ENCODE data around the gene DCDC2C. TPM values are rescaled to one million over a fixed set of nuclear protein-coding genes. Genes with fewer than 3 reads are reported as not detected.

Gene DCDC2C
- total and polyA plus RNA-seq, 9 of the 15 experiments (the other 6 are each of a cell fraction or from before 2014, with no cell fraction given): not detected

GRCh38 chr2:3654531-3655225 lies 48.7 kb upstream of the DCDC2C start:
- in situ Hi-C loops (cut with MboI) (loop anchor here (10.0 to 25.0 kb wide), 3 partner anchors 160 to 1542 kb away; no protein-coding TSS in a partner anchor), intact Hi-C loops (cut with micrococcal nuclease) (loop anchor here (5.0 kb wide), 3 partner anchors 77 to 232 kb away; partner anchors contain the start of gene RPS7)
- peaks cover 8% of the 10 kb centered on the region for H4K20me1 ChIP-seq (replicated peaks; ENCODE audit: control insufficient read depth, insufficient read depth, low read length)
- no peaks in the 10 kb centered on the region for H3K9me1 ChIP-seq (ENCODE audit: control insufficient read depth, insufficient read depth, low read length)
- H3K27ac ChIP-seq (ENCODE audit: extremely low read depth, low read depth, low read length): no peak overlapping the region
- BruUV-seq (replicated peaks): no TSS peak
- ChIA-PET CTCF (ENCODE audit: low intra/inter-chr PET ratio) (no interaction called here), POLR2A (interaction anchor here (0.6 to 1.9 kb wide), 3 partner anchors 14 to 780 kb away, joined by 3 to 6 read pairs (median 3); no protein-coding TSS in a partner anchor)
- 4% methylated on average over 19 of the region's 21 CpGs for WGBS (ENCODE audit: insufficient coverage, low coverage, missing lambda C conversion rate)
- H3K9ac ChIP-seq (ENCODE audit: insufficient read depth in 1 of 2, low read depth in 2 of 2, low read length in 2 of 2): no peak overlapping the region
- peaks cover 44 to 67% of the 10 kb centered on the region in 2 experiments for H3K27me3 ChIP-seq (ENCODE audit: control insufficient read depth in 2 of 2, insufficient read depth in 2 of 2, low read length in 2 of 2)
- H2AFZ ChIP-seq (ENCODE audit: low read depth, low read length): no peak overlapping the region
- DNase-seq (ENCODE audit: extremely low read depth in 1 of 4, low spot score in 3 of 4) (no peak), ATAC-seq (no peak), FAIRE-seq (no peak)
- H3K79me2 ChIP-seq (ENCODE audit: control insufficient read depth, insufficient read depth, low read length): no peaks in the 10 kb centered on the region
- no peak overlapping the region for H3K4me3 ChIP-seq
- peaks cover 0 to 23% of the 10 kb centered on the region in 2 experiments; a peak in 3 of 5 replicates for H3K4me1 ChIP-seq (replicated peaks in 1 of 2; ENCODE audit: control insufficient read depth in 2 of 2, insufficient read depth in 2 of 2, low read length in 2 of 2)
- no peaks in the 10 kb centered on the region for H3K9me3 ChIP-seq (replicated peaks; ENCODE audit: control insufficient read depth, insufficient read depth, low read depth, low read length)
- H3K36me3 ChIP-seq (ENCODE audit: control insufficient read depth, insufficient read depth, low read length): no peaks in the 10 kb centered on the region
- H3K4me2 ChIP-seq (ENCODE audit: insufficient read depth, low read length): no peak overlapping the region
- TF ChIP-seq E2F4 (CRISPR knock-in tag; IDR thresholded peaks at IDR 0.05; ENCODE audit: low read depth): no peak
- TF ChIP-seq IRF1 (CRISPR knock-in tag; IDR thresholded peaks at IDR 0.05; ENCODE audit: borderline replicate concordance): no peak
- no peak for TF ChIP-seq TCF15 (CRISPR knock-in tag; IDR thresholded peaks at IDR 0.05)
- no peak for TF ChIP-seq PBX2 (CRISPR knock-in tag; IDR thresholded peaks at IDR 0.05; ENCODE audit: low read depth)
- no peak for TF ChIP-seq PBX2 (tag; conservative IDR thresholded peaks at IDR 0.05; ENCODE audit: low read depth)
- TF ChIP-seq, protein P1, sequence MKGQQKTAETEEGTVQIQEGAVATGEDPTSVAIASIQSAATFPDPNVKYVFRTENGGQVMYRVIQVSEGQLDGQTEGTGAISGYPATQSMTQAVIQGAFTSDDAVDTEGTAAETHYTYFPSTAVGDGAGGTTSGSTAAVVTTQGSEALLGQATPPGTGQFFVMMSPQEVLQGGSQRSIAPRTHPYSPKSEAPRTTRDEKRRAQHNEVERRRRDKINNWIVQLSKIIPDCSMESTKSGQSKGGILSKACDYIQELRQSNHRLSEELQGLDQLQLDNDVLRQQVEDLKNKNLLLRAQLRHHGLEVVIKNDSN (CRISPR knock-in tag; IDR thresholded peaks at IDR 0.05): no peak
- no peak for TF ChIP-seq FOXA1 (IDR thresholded peaks at IDR 0.05; ENCODE audit: borderline replicate concordance)
- TF ChIP-seq ZNF134 (CRISPR knock-in tag; conservative IDR thresholded peaks at IDR 0.05): no peak
- no peak for TF ChIP-seq HNRNPK (IDR thresholded peaks at IDR 0.05; ENCODE audit: low read depth, low read length, poor library complexity, severe bottlenecking)
- TF ChIP-seq SAFB2 (IDR thresholded peaks at IDR 0.05; ENCODE audit: borderline replicate concordance, low read depth, low read length, severe bottlenecking): no peak
- TF ChIP-seq, protein P2, sequence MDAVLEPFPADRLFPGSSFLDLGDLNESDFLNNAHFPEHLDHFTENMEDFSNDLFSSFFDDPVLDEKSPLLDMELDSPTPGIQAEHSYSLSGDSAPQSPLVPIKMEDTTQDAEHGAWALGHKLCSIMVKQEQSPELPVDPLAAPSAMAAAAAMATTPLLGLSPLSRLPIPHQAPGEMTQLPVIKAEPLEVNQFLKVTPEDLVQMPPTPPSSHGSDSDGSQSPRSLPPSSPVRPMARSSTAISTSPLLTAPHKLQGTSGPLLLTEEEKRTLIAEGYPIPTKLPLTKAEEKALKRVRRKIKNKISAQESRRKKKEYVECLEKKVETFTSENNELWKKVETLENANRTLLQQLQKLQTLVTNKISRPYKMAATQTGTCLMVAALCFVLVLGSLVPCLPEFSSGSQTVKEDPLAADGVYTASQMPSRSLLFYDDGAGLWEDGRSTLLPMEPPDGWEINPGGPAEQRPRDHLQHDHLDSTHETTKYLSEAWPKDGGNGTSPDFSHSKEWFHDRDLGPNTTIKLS (IDR thresholded peaks at IDR 0.05; ENCODE audit: borderline replicate concordance, low read depth): no peak
